ENCODE measurements around the gene ETF1. TPM values are rescaled to one million over a fixed set of nuclear protein-coding genes. Genes with fewer than 3 reads are reported as not detected.
A peak's percentile ranks its signal among the peaks of the same experiment; 100 is the strongest.

Gene ETF1
- total RNA-seq, 2 experiments from 2014 or later: 92.7 to 93.3 TPM

DNA sequence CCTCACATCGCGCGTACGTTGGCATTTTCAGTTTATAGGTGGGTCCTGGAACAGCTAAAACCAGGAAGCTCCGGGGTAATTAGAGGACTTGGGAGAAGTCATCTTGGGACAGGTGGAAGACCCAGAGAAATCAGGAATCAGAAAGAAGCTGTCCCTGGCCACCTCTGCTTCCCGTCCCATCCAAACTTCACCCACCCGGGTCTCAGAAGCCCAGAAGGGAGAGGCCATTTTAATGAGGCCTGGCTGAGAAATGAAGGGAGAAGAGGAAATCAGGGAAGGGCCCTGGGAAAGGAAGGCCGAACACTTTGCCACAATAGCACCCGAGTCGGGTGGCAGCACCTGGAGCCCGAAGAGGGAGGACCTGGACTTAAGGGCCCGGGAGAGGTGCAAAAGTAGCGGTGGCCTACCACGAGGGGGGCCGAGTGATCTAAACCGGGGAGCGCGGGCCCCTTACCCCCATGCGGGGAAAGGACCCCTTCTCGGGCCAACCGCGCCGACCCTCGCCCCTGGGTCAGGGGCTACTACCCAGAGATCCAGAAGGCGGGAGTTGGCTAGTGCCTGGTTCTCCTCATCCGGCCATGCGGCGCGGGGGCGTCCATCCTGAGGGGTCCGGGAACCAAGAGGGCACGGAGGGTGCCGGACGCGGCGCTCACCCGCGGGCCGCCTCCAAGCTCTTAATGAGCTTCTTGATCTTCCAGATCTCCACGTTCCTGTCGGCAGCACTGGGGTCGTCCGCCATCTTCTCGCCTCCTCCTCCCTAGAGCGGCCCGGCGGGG lies 668 bp downstream of the ETF1 start:
- Mint-ChIP-seq H3K27ac (peak overlapping the region; percentile 100), H3K4me3 (peak overlapping the region; percentile 94), H3K9me3 (ENCODE audit: insufficient read depth) (no peaks in the 10 kb centered on the region), H3K27me3 (ENCODE audit: low read depth) (no peaks in the 10 kb centered on the region), H3K4me1 (ENCODE audit: low read depth) (peaks cover 57% of the 10 kb centered on the region), H3K36me3 (ENCODE audit: low read depth) (peaks cover 39% of the 10 kb centered on the region)
- ATAC-seq (peak; percentile 0), DNase-seq (no peak)
- CTCF ChIA-PET: interaction anchor here (0.9 to 2.7 kb wide), 8 partner anchors 8 to 189 kb away, joined by 3 to 16 read pairs (median 7); partner anchors contain the start of genes EGR1 and HSPA9
- POLR2A ChIA-PET: interaction anchor here (0.7 to 3.5 kb wide), 19 partner anchors 9 to 596 kb away, joined by 3 to 51 read pairs (median 6); partner anchors contain the start of genes BRD8, EGR1, FAM53C and HSPA9

DNA sequence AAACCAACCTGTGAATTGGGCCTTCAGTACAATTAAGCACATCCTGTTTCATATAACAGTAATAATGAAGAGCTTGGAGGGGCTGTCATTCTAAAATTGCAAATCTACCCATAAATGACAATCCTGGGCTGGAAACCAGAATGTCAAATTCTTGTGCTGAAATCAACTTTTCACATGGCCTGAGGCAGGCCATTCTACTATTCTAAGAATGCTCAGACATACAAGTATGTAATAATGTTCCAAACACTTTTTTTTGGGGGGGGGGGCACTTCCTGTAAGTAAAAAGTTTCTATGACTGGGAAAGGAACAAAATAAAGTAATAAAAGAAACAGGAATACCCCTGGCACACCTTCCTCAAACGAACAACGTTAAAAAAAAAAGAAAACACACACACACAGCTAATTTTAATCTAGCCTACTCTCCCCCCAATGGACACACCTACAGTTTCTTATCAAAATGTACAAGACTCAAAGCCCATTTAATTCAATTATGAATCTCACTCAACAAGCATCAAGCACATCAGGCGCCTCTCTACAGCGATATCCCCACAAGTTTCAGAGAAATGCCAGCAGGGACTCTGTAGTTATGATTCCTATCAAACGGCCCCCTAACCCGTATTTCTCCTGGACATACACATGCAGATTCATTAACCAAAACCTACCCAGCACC lies 1.4 kb downstream of the ETF1 start:
- POLR2A ChIA-PET: interaction anchor here (0.5 to 3.5 kb wide), 7 partner anchors 10 to 597 kb away, joined by 3 to 51 read pairs (median 9); partner anchors contain the start of genes EGR1 and HSPA9
- Mint-ChIP-seq H3K36me3 (ENCODE audit: low read depth) (peaks cover 39% of the 10 kb centered on the region), H3K27ac (peak overlapping the region; percentile 100), H3K4me1 (ENCODE audit: low read depth) (peaks cover 61% of the 10 kb centered on the region), H3K4me3 (peak overlapping the region; percentile 94), H3K27me3 (ENCODE audit: low read depth) (no peaks in the 10 kb centered on the region), H3K9me3 (ENCODE audit: insufficient read depth) (no peaks in the 10 kb centered on the region)
- CTCF ChIA-PET: interaction anchor here (0.9 to 2.7 kb wide), 2 partner anchors 78 to 80 kb away, joined by 3 to 7 read pairs; no protein-coding TSS in a partner anchor
- DNase-seq (peak; percentile 34), ATAC-seq (no peak)

DNA sequence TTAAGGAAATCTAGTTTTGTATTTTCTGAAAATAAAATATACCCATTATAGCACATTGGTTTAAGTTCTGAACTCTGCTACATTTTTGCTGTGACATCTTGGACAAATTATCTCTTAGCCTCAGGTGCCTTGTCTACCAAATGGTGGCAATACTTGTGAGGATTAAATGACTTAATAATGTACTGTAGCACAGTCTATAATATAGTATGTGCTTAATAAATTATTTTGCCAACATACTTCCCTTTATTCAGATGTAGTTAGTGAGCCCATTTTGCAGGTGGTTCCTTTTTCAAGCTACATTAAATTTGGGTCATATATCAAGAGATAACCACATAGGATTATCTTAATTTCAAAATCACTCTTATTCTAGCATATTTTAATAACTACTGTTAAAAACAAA lies 3.2 kb downstream of the ETF1 start:
- ChIA-PET POLR2A (interaction anchor here (0.9 to 1.0 kb wide), 2 partner anchors 13 to 74 kb away, joined by 3 to 4 read pairs; partner anchors contain the start of gene EGR1), CTCF (interaction anchor here (1.0 to 2.4 kb wide), 4 partner anchors 8 to 187 kb away, joined by 3 to 6 read pairs (median 4); partner anchors contain the start of gene KDM3B)
- Mint-ChIP-seq H3K27ac (peak overlapping the region; percentile 17), H3K4me3 (no peak overlapping the region), H3K36me3 (ENCODE audit: low read depth) (peaks cover 42% of the 10 kb centered on the region), H3K9me3 (ENCODE audit: insufficient read depth) (no peaks in the 10 kb centered on the region), H3K4me1 (ENCODE audit: low read depth) (peaks cover 53% of the 10 kb centered on the region), H3K27me3 (ENCODE audit: low read depth) (no peaks in the 10 kb centered on the region)
- ATAC-seq (no peak), DNase-seq (no peak)

DNA sequence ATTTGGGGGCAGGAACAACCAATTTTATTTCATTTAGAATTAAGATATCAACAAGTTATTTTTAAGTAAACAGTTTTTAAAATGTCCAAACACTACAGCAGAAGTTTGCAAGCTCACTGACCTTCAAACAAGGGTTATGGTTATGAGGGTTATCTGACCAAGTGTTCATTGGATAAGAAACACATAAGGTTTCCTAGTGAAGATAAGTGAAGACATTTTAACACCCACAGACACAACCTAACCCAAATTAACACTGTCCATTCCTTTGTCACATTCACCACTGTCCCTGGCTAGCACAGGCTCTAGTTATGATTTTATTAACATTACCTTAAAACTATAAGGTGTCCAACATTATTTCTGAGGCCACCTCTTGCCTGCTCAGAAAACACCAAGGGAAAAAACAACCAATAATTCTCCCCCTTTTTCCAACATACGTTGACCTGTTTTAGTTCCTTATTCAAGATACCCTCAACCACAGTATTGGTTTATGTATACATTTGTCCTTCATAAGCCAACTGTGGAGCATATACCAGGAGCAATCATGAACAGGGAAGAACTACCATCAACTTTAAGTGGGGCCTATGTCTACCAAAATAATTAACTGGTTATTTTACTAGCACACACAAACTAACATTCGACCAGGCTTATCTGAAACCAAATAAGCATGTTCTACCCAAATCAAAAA lies 4.0 kb downstream of the ETF1 start:
- no peak overlapping the region for H3K4me3 Mint-ChIP-seq
- H3K4me1 Mint-ChIP-seq (ENCODE audit: low read depth): peaks cover 50% of the 10 kb centered on the region
- no peaks in the 10 kb centered on the region for H3K9me3 Mint-ChIP-seq (ENCODE audit: insufficient read depth)
- CTCF ChIA-PET: interaction anchor here (1.3 to 2.4 kb wide), 3 partner anchors 9 to 90 kb away, joined by 3 to 6 read pairs (median 5); no protein-coding TSS in a partner anchor
- H3K27ac Mint-ChIP-seq: no peak overlapping the region
- POLR2A ChIA-PET: interaction anchor here (0.9 to 1.0 kb wide), 2 partner anchors 14 to 74 kb away, joined by 3 to 4 read pairs; partner anchors contain the start of gene EGR1
- peaks cover 44% of the 10 kb centered on the region for H3K36me3 Mint-ChIP-seq (ENCODE audit: low read depth)
- H3K27me3 Mint-ChIP-seq (ENCODE audit: low read depth): no peaks in the 10 kb centered on the region
- no peak for ATAC-seq
- no peak for DNase-seq

DNA sequence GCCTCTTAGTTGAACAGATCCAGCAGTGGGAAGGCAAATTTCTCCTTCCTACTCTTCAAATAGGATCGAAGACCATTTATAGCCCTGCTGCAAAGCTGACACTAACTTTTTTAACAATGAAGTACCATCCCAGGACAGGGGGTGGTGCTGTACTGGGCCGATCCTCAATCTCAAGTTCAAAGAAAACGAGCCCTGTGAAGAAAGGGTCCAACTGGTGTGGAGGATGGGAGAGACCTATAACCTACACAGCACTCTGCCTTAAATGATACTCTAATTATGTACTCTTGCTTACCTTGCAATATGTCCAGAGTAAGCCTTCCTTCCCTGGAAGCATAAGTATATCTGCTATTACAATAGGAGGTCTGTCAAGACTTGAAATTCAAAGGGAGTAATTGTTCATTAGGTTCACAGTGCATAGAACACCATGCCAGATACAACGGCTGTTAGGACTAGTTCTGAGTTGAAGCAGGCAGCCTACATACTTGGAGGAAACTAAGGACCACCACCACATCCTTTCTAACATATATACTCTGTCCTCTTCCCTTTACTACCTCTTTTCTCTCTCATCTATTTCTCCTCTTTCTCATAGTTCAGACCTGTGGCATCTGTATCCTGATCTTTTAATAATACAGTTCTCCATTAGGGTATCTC lies 6.2 kb downstream of the ETF1 start:
- ATAC-seq (peak; percentile 66), DNase-seq (peak; percentile 27)
- peaks cover 57% of the 10 kb centered on the region for H3K4me1 Mint-ChIP-seq (ENCODE audit: low read depth)
- H3K36me3 Mint-ChIP-seq (ENCODE audit: low read depth): peaks cover 53% of the 10 kb centered on the region
- ChIA-PET POLR2A (no interaction called here), CTCF (interaction anchor here (1.0 to 2.3 kb wide), 4 partner anchors 10 to 34 kb away, joined by 3 to 5 read pairs (median 4); no protein-coding TSS in a partner anchor)
- H3K9me3 Mint-ChIP-seq (ENCODE audit: insufficient read depth): no peaks in the 10 kb centered on the region
- H3K27ac Mint-ChIP-seq: peak overlapping the region; percentile 26
- no peaks in the 10 kb centered on the region for H3K27me3 Mint-ChIP-seq (ENCODE audit: low read depth)
- no peak overlapping the region for H3K4me3 Mint-ChIP-seq

DNA sequence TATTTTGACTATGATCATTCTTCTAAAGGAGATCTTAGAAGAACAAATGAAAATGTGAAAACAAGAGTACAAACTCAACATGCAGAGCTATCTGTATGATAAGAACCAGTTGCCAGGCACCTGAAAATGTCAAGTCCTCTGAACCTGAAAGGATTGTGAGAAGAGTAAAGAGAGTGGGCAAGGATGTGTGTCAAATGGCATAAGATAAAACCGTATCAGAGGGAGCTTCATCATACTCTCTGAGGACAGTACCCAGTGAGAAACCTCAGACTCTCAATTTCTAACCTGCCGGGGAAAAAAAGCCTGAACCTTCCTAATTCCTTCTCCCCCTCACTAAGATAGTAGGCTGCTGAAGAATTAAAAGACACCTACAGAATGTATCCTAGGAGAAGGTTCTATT lies 6.8 kb downstream of the ETF1 start:
- Mint-ChIP-seq H3K27me3 (ENCODE audit: low read depth) (no peaks in the 10 kb centered on the region), H3K4me3 (no peak overlapping the region), H3K27ac (peak overlapping the region; percentile 3), H3K9me3 (ENCODE audit: insufficient read depth) (no peaks in the 10 kb centered on the region), H3K4me1 (ENCODE audit: low read depth) (peaks cover 53% of the 10 kb centered on the region), H3K36me3 (ENCODE audit: low read depth) (peaks cover 49% of the 10 kb centered on the region)
- CTCF ChIA-PET: interaction anchor here (1.0 to 2.3 kb wide), 4 partner anchors 9 to 33 kb away, joined by 3 to 5 read pairs (median 4); no protein-coding TSS in a partner anchor
- POLR2A ChIA-PET: no interaction called here
- no peak for DNase-seq
- ATAC-seq: peak; percentile 18

DNA sequence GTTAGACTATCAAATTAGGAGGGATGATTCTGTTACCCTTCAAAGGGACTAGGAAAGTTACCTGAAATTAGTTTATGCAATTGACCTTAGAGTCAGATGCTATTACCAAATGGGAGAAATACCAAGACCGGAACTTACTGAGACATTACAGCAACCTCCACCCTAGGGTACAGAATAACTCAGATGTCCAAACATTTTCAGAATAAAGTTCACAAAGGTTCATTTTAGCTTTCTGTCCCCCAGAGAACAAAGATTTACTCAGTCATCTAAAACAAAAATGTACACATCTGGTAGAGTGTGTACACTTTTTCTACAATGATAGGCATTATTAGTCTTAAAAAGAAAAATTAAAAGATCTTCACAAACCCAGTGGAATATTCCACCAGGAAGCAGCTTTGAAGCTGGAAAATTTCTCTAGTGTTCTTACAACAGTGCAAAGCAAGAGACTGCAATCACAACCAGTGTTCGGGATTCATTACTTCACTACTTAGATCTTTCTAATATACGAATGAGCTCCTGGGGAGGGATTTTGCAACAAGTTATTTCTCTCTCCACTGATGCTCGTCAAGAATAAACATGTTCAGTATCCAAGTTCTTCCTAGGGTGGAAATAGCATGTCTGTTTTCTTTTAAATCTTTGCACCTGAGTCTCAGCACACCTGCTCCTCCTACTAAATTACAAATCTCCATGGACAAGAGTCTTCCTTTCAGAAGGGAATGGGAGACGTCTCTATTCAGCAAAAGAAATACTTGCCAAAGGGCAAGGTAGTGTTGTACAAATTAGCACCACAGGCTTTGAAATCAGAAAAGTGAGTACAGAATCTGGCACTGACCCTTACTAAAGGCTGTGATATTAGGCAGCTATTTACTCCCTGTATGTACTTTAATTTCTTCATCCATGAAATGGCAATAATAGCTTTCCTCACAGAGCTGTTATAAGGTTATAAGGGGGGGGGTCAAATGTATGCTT lies 8.8 kb downstream of the ETF1 start:
- ChIA-PET POLR2A (interaction anchor here (0.7 to 0.8 kb wide), 2 partner anchors 10 to 41 kb away, joined by 3 read pairs; partner anchors contain the start of gene HSPA9), CTCF (interaction anchor here (1.3 to 1.5 kb wide), 2 partner anchors 9 to 45 kb away, joined by 3 to 4 read pairs; partner anchors contain the start of gene ETF1)
- Mint-ChIP-seq H3K4me3 (no peak overlapping the region), H3K36me3 (ENCODE audit: low read depth) (peaks cover 43% of the 10 kb centered on the region), H3K27me3 (ENCODE audit: low read depth) (no peaks in the 10 kb centered on the region), H3K4me1 (ENCODE audit: low read depth) (peaks cover 37% of the 10 kb centered on the region), H3K9me3 (ENCODE audit: insufficient read depth) (no peaks in the 10 kb centered on the region), H3K27ac (no peak overlapping the region)
- no peak for ATAC-seq
- no peak for DNase-seq

DNA sequence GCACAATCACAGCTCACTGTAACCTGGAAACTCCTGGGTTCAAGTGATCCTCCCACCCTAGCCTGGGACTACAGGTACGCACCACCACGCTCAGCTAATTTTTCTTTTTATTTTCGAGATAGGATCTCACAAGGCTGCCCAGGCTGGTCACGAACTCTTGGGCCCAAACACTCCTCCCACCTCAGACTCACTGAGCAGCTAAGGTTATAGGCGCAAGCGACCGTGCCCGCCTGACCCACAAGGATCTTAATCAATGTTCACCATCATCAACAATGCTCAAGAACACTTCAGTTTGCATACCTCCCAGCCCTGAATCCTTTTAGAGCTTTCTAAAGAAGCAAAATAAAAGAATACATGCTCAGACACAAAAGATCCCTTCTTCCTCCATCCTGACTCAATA lies 13.2 kb downstream of the ETF1 start:
- Mint-ChIP-seq H3K36me3 (ENCODE audit: low read depth) (peaks cover 42% of the 10 kb centered on the region), H3K9me3 (ENCODE audit: insufficient read depth) (no peaks in the 10 kb centered on the region), H3K27me3 (ENCODE audit: low read depth) (no peaks in the 10 kb centered on the region), H3K4me3 (no peak overlapping the region), H3K27ac (no peak overlapping the region), H3K4me1 (ENCODE audit: low read depth) (peaks cover 24% of the 10 kb centered on the region)
- CTCF ChIA-PET: interaction anchor here (1.3 kb wide), 1 partner anchor 19 kb away, joined by 5 read pairs; no protein-coding TSS in a partner anchor
- DNase-seq (no peak), ATAC-seq (no peak)
- POLR2A ChIA-PET: interaction anchor here (1.6 kb wide), 1 partner anchor 13 kb away, joined by 9 read pairs; the partner anchor contains the start of gene ETF1

DNA sequence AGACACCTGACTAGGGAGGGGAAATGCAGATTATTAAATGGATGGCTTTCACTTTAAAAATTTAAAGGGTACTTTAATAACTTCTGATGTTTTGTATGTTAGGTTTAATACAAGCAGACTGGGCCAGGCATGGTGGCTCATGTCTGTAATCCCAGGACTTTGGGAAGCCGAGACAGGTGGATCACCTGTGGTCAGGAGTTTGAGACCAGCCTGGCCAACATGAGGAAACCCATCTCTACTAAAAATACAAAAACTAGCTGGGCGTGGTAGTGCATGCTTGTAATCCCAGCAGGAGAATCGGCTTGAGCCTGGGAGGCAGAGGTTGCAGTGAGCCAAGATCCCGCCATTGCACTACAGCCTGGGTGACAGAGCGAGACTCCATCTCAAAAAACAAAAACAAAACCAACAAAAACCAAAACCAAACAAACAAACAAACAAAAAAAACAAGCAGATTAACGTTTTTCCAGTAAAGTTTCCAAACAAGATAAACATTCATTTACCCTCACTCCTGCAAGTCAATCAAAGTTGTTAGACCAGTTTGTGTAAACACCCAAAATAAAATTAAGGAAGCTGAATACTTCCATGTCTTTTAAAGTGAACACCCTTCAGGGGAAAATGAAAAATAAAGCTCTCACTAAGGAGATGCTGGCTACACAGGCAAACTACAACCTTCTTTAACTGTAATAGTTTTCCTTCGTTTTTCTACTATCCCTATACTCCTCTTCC lies 14.1 kb downstream of the ETF1 start:
- H3K9me3 Mint-ChIP-seq (ENCODE audit: insufficient read depth): no peaks in the 10 kb centered on the region
- H3K36me3 Mint-ChIP-seq (ENCODE audit: low read depth): peaks cover 33% of the 10 kb centered on the region
- no peak overlapping the region for H3K27ac Mint-ChIP-seq
- ChIA-PET CTCF (interaction anchor here (1.3 kb wide), 1 partner anchor 20 kb away, joined by 5 read pairs; no protein-coding TSS in a partner anchor), POLR2A (interaction anchor here (0.6 to 1.6 kb wide), 3 partner anchors 14 to 47 kb away, joined by 3 to 9 read pairs (median 5); partner anchors contain the start of genes ETF1 and HSPA9)
- peaks cover 18% of the 10 kb centered on the region for H3K4me1 Mint-ChIP-seq (ENCODE audit: low read depth)
- H3K27me3 Mint-ChIP-seq (ENCODE audit: low read depth): no peaks in the 10 kb centered on the region
- DNase-seq (no peak), ATAC-seq (no peak)
- H3K4me3 Mint-ChIP-seq: no peak overlapping the region

Measured in activated CD8-positive, alpha-beta T cell treated with anti-CD3 and anti-CD28 coated beads, Interleukin-2, amount 10 ng/mL, durations not matched to agents 7 days and 5 days (primary cell).